Effector memory CD8-positive, alpha-beta T cell (primary cell): Measurements from ENCODE around the gene ZNF384.
"Not testable (repeated sequence)": the region's sequence is repeated elsewhere in the genome, so short reads cannot be mapped to it uniquely, and the experiment has no call there.

ENCODE experiments used
- ATAC-seq: fragments of 150-1000 bp; cut with Tn5 transposase; replicated peaks from 2 replicates; pipeline ENCODE4 v1.10.0; 2021; ENCODE audit warnings: mild to moderate bottlenecking, moderate library complexity
- DNase-seq, 3 experiments: peaks; one replicate each; pipeline ENCODE4 v3.0.0; 2021
- H3K27ac Mint-ChIP-seq, 2 donors: one replicate each; pipeline ENCODE4 v1.8.0; 2022; ENCODE audit warnings: mild to moderate bottlenecking in 2 of 2, mixed read lengths in 2 of 2, moderate library complexity in 2 of 2
- H3K27me3 Mint-ChIP-seq, 2 donors: one replicate each; pipeline ENCODE4 v1.8.0; 2022; ENCODE audit warnings: mixed read lengths in 2 of 2
- H3K36me3 Mint-ChIP-seq: one replicate; pipeline ENCODE4 v1.8.0; 2022; ENCODE audit warnings: mild to moderate bottlenecking, moderate library complexity, mixed read lengths; ENCODE audit not compliant: insufficient read depth
- H3K4me1 Mint-ChIP-seq, 2 donors: one replicate each; pipeline ENCODE4 v1.8.0; 2022; ENCODE audit warnings: low read depth in 2 of 2, mixed read lengths in 2 of 2
- H3K4me3 Mint-ChIP-seq, 2 donors: one replicate each; pipeline ENCODE4 v1.8.0; 2022; ENCODE audit warnings: mild to moderate bottlenecking in 2 of 2, mixed read lengths in 2 of 2, moderate library complexity in 2 of 2
- H3K9me3 Mint-ChIP-seq, 2 donors: one replicate each; pipeline ENCODE4 v1.8.0; 2022; ENCODE audit warnings: mixed read lengths in 2 of 2

Gene ZNF384

GRCh38 chr12:6716031-6716873 lies 27.1 kb upstream of the ZNF384 start:
- not testable (repeated sequence) for DNase-seq, H3K9me3 Mint-ChIP-seq, H3K4me3 Mint-ChIP-seq, H3K27ac Mint-ChIP-seq, ATAC-seq, H3K36me3 Mint-ChIP-seq, H3K4me1 Mint-ChIP-seq
- H3K27me3 Mint-ChIP-seq: peaks cover 6 to 11% of the 10 kb centered on the region in 2 donors

- no peaks in the 10 kb centered on the region for H3K9me3 Mint-ChIP-seq
- peak; percentile 35 for ATAC-seq
- H3K4me3 Mint-ChIP-seq: peak overlapping the region; percentile 84 to 90
- peaks cover 4 to 7% of the 10 kb centered on the region in 2 donors for H3K4me1 Mint-ChIP-seq
- H3K27me3 Mint-ChIP-seq: peaks cover 15 to 29% of the 10 kb centered on the region in 2 donors
- H3K36me3 Mint-ChIP-seq: peaks cover 5% of the 10 kb centered on the region
- peak in 1 of 3 experiments; percentile 23 for DNase-seq
- peak overlapping the region; percentile 89 to 90 for H3K27ac Mint-ChIP-seq
These were observed 19.8 kb upstream of the ZNF384 start for GRCh38 chr12:6708960-6709394.

- not testable (repeated sequence) for H3K9me3 Mint-ChIP-seq, H3K27ac Mint-ChIP-seq, H3K4me1 Mint-ChIP-seq, H3K4me3 Mint-ChIP-seq, DNase-seq, H3K36me3 Mint-ChIP-seq, ATAC-seq
- peaks cover 21 to 36% of the 10 kb centered on the region in 2 donors for H3K27me3 Mint-ChIP-seq
These were observed 19.2 kb upstream of the ZNF384 start for GRCh38 chr12:6708351-6708750.

- no peaks in the 10 kb centered on the region for H3K9me3 Mint-ChIP-seq
- ATAC-seq (no peak), DNase-seq (no peak)
- H3K27ac Mint-ChIP-seq: no peak overlapping the region
- peaks cover 3% of the 10 kb centered on the region for H3K36me3 Mint-ChIP-seq
- H3K4me3 Mint-ChIP-seq: no peak overlapping the region
- H3K27me3 Mint-ChIP-seq: peaks cover 60 to 67% of the 10 kb centered on the region in 2 donors
- H3K4me1 Mint-ChIP-seq: peaks cover 12 to 18% of the 10 kb centered on the region in 2 donors
These were observed 14.5 kb upstream of the ZNF384 start for GRCh38 chr12:6703631-6704030.

GRCh38 chr12:6701078-6701768 lies 12.0 kb upstream of the ZNF384 start:
- Mint-ChIP-seq H3K4me1 (peaks cover 12 to 22% of the 10 kb centered on the region in 2 donors), H3K27me3 (peaks cover 67 to 85% of the 10 kb centered on the region in 2 donors), H3K27ac (peak overlapping the region in 1 of 2 donors; percentile 11), H3K36me3 (peaks cover 6% of the 10 kb centered on the region), H3K9me3 (no peaks in the 10 kb centered on the region), H3K4me3 (peak overlapping the region; percentile 51 to 80)
- ATAC-seq: no peak
- no peak for DNase-seq

GRCh38 chr12:6700646-6701051 lies 11.5 kb upstream of the ZNF384 start, which contains the start of gene PIANP:
Gene PIANP (minus strand): TSS chr12:6700815. CDS start chr12:6698061, 2,754 bp downstream.
- peak; percentile 80 for ATAC-seq
- Mint-ChIP-seq H3K27me3 (peaks cover 67 to 83% of the 10 kb centered on the region in 2 donors), H3K4me3 (peak within 1 kb of the TSS; percentile 66 to 80), H3K9me3 (no peaks in the 10 kb centered on the region), H3K36me3 (peaks cover 3% of the 10 kb centered on the region), H3K27ac (peak within 1 kb of the TSS in 1 of 2 donors; percentile 11), H3K4me1 (peaks cover 12 to 22% of the 10 kb centered on the region in 2 donors)
- peak; percentile 43 to 48 (median 46) for DNase-seq

GRCh38 chr12:6699989-6700645 lies 10.9 kb upstream of the ZNF384 start:
- Mint-ChIP-seq H3K9me3 (no peaks in the 10 kb centered on the region), H3K27ac (no peak overlapping the region), H3K36me3 (peaks cover 3% of the 10 kb centered on the region), H3K4me3 (peak overlapping the region; percentile 63 to 66), H3K27me3 (peaks cover 63 to 78% of the 10 kb centered on the region in 2 donors), H3K4me1 (peaks cover 12 to 22% of the 10 kb centered on the region in 2 donors)
- peak; percentile 48 for ATAC-seq
- DNase-seq: no peak

GRCh38 chr12:6699259-6699988 lies 10.2 kb upstream of the ZNF384 start:
- DNase-seq (no peak), ATAC-seq (no peak)
- peak overlapping the region; percentile 63 to 66 for H3K4me3 Mint-ChIP-seq
- peaks cover 3% of the 10 kb centered on the region for H3K36me3 Mint-ChIP-seq
- no peak overlapping the region for H3K27ac Mint-ChIP-seq
- H3K9me3 Mint-ChIP-seq: no peaks in the 10 kb centered on the region
- peaks cover 12 to 22% of the 10 kb centered on the region in 2 donors for H3K4me1 Mint-ChIP-seq
- peaks cover 56 to 71% of the 10 kb centered on the region in 2 donors for H3K27me3 Mint-ChIP-seq

- H3K27ac Mint-ChIP-seq: no peak overlapping the region
- peaks cover 3% of the 10 kb centered on the region for H3K36me3 Mint-ChIP-seq
- H3K9me3 Mint-ChIP-seq: no peaks in the 10 kb centered on the region
- ATAC-seq (no peak), DNase-seq (no peak)
- H3K4me1 Mint-ChIP-seq: peaks cover 12 to 23% of the 10 kb centered on the region in 2 donors
- H3K27me3 Mint-ChIP-seq: peaks cover 47 to 62% of the 10 kb centered on the region in 2 donors
- H3K4me3 Mint-ChIP-seq: peak overlapping the region; percentile 63 to 66
These were observed 9.3 kb upstream of the ZNF384 start for GRCh38 chr12:6698352-6699046.

GRCh38 chr12:6697584-6698351 lies 8.6 kb upstream of the ZNF384 start:
- Mint-ChIP-seq H3K36me3 (peaks cover 3% of the 10 kb centered on the region), H3K9me3 (no peaks in the 10 kb centered on the region), H3K27me3 (peaks cover 40 to 54% of the 10 kb centered on the region in 2 donors), H3K4me1 (peaks cover 12 to 23% of the 10 kb centered on the region in 2 donors), H3K4me3 (no peak overlapping the region), H3K27ac (peak overlapping the region in 1 of 2 donors; percentile 44)
- ATAC-seq (peak; percentile 53), DNase-seq (no peak)

- ATAC-seq (no peak), DNase-seq (no peak)
- H3K36me3 Mint-ChIP-seq: peaks cover 3% of the 10 kb centered on the region
- no peak overlapping the region for H3K4me3 Mint-ChIP-seq
- no peaks in the 10 kb centered on the region for H3K9me3 Mint-ChIP-seq
- peak overlapping the region in 1 of 2 donors; percentile 44 for H3K27ac Mint-ChIP-seq
- peaks cover 32 to 46% of the 10 kb centered on the region in 2 donors for H3K27me3 Mint-ChIP-seq
- H3K4me1 Mint-ChIP-seq: peaks cover 17 to 23% of the 10 kb centered on the region in 2 donors
These were observed 7.8 kb upstream of the ZNF384 start for GRCh38 chr12:6696690-6697583.
